ENCODE data around the gene MBD3. TPM values are rescaled to one million over a fixed set of nuclear protein-coding genes. Genes with fewer than 3 reads are reported as not detected.

Gene MBD3
- total RNA-seq, 1 experiment from 2014 or later: 128 TPM

DNA sequence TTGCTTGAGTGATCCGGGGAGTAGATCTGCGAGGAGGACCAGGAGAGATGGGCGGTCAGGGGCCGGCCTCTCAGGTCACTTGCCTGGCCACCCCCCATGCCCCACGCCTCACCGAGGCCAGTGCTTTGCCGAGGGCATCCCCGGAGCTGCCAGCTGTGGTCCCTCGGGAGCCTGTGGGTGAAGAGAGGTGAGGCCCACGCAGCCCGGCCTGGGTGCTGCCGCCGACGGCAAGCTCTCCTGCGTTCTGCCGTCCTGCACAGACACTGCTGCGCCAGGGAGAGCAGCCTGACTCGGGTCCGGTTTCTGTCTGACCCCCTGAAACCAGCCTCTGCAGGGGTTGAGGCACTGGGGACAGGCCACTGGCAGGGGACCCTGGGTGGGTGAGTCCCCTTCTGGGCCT lies 28.4 kb upstream of the MBD3 start:
- H3K23me2 ChIP-seq (ENCODE audit: insufficient read length, low read depth, low read length, poor library complexity, severe bottlenecking): no peaks in the 10 kb centered on the region
- Mint-ChIP-seq H3K27ac (no peak overlapping the region), H3K9me3 (no peaks in the 10 kb centered on the region), H3K27me3 (ENCODE audit: low read depth) (no peaks in the 10 kb centered on the region), H3K4me1 (peaks cover 5 to 19% of the 10 kb centered on the region in 2 experiments), H3K4me3 (no peak overlapping the region), H3K36me3 (ENCODE audit: insufficient read depth in 1 of 3, low read depth in 3 of 3) (peaks cover 36 to 74% (median 73%) of the 10 kb centered on the region in 3 experiments; a peak in 6 of 7 replicates)
- H3K9ac ChIP-seq (ENCODE audit: extremely low read depth, insufficient read length, low read length): no peak overlapping the region
- peaks cover 4% of the 10 kb centered on the region for H3K79me1 ChIP-seq (ENCODE audit: insufficient read depth, low read depth, low read length, poor library complexity, severe bottlenecking)
- no peak overlapping the region for H2BK20ac ChIP-seq (ENCODE audit: low read depth, low read length, poor library complexity, severe bottlenecking)
- H2AFZ ChIP-seq (ENCODE audit: low read length): no peak overlapping the region
- H4K8ac ChIP-seq (replicated peaks; ENCODE audit: insufficient read length, low read depth, low read length): no peak overlapping the region
- H3K56ac ChIP-seq (ENCODE audit: insufficient read length, low read depth, low read length): no peak overlapping the region
- TF ChIP-seq, protein P1, sequence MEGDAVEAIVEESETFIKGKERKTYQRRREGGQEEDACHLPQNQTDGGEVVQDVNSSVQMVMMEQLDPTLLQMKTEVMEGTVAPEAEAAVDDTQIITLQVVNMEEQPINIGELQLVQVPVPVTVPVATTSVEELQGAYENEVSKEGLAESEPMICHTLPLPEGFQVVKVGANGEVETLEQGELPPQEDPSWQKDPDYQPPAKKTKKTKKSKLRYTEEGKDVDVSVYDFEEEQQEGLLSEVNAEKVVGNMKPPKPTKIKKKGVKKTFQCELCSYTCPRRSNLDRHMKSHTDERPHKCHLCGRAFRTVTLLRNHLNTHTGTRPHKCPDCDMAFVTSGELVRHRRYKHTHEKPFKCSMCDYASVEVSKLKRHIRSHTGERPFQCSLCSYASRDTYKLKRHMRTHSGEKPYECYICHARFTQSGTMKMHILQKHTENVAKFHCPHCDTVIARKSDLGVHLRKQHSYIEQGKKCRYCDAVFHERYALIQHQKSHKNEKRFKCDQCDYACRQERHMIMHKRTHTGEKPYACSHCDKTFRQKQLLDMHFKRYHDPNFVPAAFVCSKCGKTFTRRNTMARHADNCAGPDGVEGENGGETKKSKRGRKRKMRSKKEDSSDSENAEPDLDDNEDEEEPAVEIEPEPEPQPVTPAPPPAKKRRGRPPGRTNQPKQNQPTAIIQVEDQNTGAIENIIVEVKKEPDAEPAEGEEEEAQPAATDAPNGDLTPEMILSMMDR (conservative IDR thresholded peaks at IDR 0.05): no peak
- H2BK120ac ChIP-seq (ENCODE audit: low read depth, low read length, poor library complexity, severe bottlenecking): no peak overlapping the region
- H4K20me1 ChIP-seq (ENCODE audit: control insufficient read depth, insufficient read depth, insufficient read length): no peaks in the 10 kb centered on the region
- no peak overlapping the region for H4K5ac ChIP-seq (ENCODE audit: insufficient read length, low read depth, low read length)
- no peaks in the 10 kb centered on the region for H3K27me3 ChIP-seq (ENCODE audit: insufficient read depth, low read length)
- H3K27ac ChIP-seq (ENCODE audit: insufficient read length, low read depth, low read length): no peak overlapping the region
- no peak overlapping the region for H2BK12ac ChIP-seq (ENCODE audit: insufficient read length, low read depth, low read length)
- H2AK5ac ChIP-seq (ENCODE audit: insufficient read length, low read length): no peak overlapping the region
- no peak overlapping the region for H4K91ac ChIP-seq (ENCODE audit: insufficient read length, low read depth, low read length)
- no peak overlapping the region for H2BK15ac ChIP-seq (ENCODE audit: low read depth, low read length)
- H3K4me1 ChIP-seq (ENCODE audit: insufficient read depth, low read length): no peaks in the 10 kb centered on the region
- H3K4me2 ChIP-seq (ENCODE audit: insufficient read depth, insufficient read length, low read length): no peak overlapping the region
- WGBS (ENCODE audit: extremely low coverage, insufficient read length, low lambda C conversion rate): no CpG with 5 or more reads among the region's 19 CpGs
- DNase-seq: no peak
- H3T11ph ChIP-seq (ENCODE audit: low read length): no peak overlapping the region
- no peak overlapping the region for H3K4ac ChIP-seq (ENCODE audit: low read depth, low read length)
- no peaks in the 10 kb centered on the region for H3K9me3 ChIP-seq (ENCODE audit: control insufficient read depth, low read depth, low read length)
- H3K18ac ChIP-seq (ENCODE audit: insufficient read length, low read depth, low read length): no peak overlapping the region
- no peaks in the 10 kb centered on the region for H3K79me2 ChIP-seq (ENCODE audit: insufficient read depth, low read length)
- H3K14ac ChIP-seq (ENCODE audit: insufficient read depth, low read length): no peak overlapping the region
- H2BK5ac ChIP-seq (ENCODE audit: insufficient read length, low read length): no peak overlapping the region
- H3K23ac ChIP-seq (ENCODE audit: insufficient read length, low read depth, low read length): no peak overlapping the region

Measured in H9 (cell line).